KMS-11 (cell line): ENCODE results near the gene PLEKHG3.

Source experiments
- H2AFZ ChIP-seq: fragments of 200-600 bp; sonication (generic); 2 replicates; pipeline ENCODE4 v1.6.1; 2016; ENCODE audit warnings: antibody characterized with exemption, mixed run types, low read depth
- H3K27ac ChIP-seq: fragments of 200-600 bp; sonication (generic); 2 replicates; pipeline ENCODE4 v1.6.1; 2016; ENCODE audit warnings: mild to moderate bottlenecking, mixed run types
- H3K27me3 ChIP-seq: fragments of 200-600 bp; sonication (generic); 2 replicates; pipeline ENCODE4 v1.6.1; 2017; ENCODE audit warnings: mild to moderate bottlenecking, low read depth, mixed run types, moderate library complexity; ENCODE audit not compliant: insufficient read depth
- H3K36me3 ChIP-seq: fragments of 200-600 bp; sonication (generic); 2 replicates; pipeline ENCODE4 v1.6.1; 2017; ENCODE audit warnings: mild to moderate bottlenecking, mixed run types; ENCODE audit not compliant: insufficient read depth
- H3K4me1 ChIP-seq: fragments of 200-600 bp; sonication (generic); 2 replicates; pipeline ENCODE4 v1.6.1; 2016; ENCODE audit warnings: mild to moderate bottlenecking, low read depth, mixed run types; ENCODE audit not compliant: poor library complexity, severe bottlenecking
- H3K4me2 ChIP-seq: fragments of 200-600 bp; sonication (generic); 2 replicates; pipeline ENCODE4 v1.7.0; 2016; ENCODE audit warnings: mild to moderate bottlenecking, mixed run types
- H3K4me3 ChIP-seq: fragments of 200-600 bp; sonication (generic); IDR thresholded peaks from 2 replicates; pipeline ENCODE4 v1.6.1; 2017; ENCODE audit warnings: low read depth, low read length, mixed read lengths; ENCODE audit not compliant: insufficient read depth
- H3K79me2 ChIP-seq: fragments of 200-600 bp; sonication (generic); 2 replicates; pipeline ENCODE4 v1.6.1; 2016; ENCODE audit warnings: low read depth, mixed run types; ENCODE audit not compliant: insufficient read depth
- H3K9ac ChIP-seq: fragments of 200-600 bp; sonication (generic); 2 replicates; pipeline ENCODE4 v1.6.1; 2016; ENCODE audit warnings: mild to moderate bottlenecking, mixed run types
- H4K20me1 ChIP-seq: fragments of 200-600 bp; sonication (generic); 2 replicates; pipeline ENCODE4 v1.6.1; 2016; ENCODE audit warnings: mild to moderate bottlenecking, mixed run types; ENCODE audit not compliant: insufficient read depth
- TF ChIP-seq, protein P1 (sequence below): fragments of 200-600 bp; sonication (generic); conservative IDR thresholded peaks from 2 replicates; pipeline ENCODE4 v1.6.1; 2017; ENCODE audit warnings: low read depth, mild to moderate bottlenecking, antibody characterized with exemption, low read length, moderate library complexity, mixed read lengths

Gene PLEKHG3

DNA sequence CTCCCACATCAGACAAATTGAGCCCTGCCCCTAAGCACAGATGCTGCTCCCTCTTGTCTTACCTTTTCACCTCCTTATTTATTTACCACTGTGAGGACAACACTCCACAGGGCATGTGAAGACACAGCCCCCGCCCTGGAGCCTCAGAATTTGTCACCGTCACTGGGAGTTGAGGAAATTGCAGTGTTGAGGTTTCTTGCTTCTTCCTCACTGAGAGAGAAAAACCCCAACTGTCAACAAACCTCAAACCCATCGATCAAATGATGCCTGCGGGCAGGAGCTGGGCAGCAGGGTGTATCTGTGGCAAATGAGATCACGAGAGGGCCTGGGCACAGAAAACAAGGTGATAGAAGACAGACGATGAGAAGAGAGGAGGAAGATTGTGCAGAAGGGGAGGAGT is 30.5 kb upstream of the PLEKHG3 start:
- Histone ChIP-seq H3K4me3 (no peak overlapping the region), H3K4me2 (no peak overlapping the region), H4K20me1 (no peaks in the 10 kb centered on the region), H2AFZ (no peak overlapping the region), H3K4me1 (peaks cover 8% of the 10 kb centered on the region), H3K79me2 (no peaks in the 10 kb centered on the region), H3K36me3 (no peaks in the 10 kb centered on the region), H3K9ac (no peak overlapping the region), H3K27ac (no peak overlapping the region), H3K27me3 (no peaks in the 10 kb centered on the region)
- TF ChIP-seq, protein P1, sequence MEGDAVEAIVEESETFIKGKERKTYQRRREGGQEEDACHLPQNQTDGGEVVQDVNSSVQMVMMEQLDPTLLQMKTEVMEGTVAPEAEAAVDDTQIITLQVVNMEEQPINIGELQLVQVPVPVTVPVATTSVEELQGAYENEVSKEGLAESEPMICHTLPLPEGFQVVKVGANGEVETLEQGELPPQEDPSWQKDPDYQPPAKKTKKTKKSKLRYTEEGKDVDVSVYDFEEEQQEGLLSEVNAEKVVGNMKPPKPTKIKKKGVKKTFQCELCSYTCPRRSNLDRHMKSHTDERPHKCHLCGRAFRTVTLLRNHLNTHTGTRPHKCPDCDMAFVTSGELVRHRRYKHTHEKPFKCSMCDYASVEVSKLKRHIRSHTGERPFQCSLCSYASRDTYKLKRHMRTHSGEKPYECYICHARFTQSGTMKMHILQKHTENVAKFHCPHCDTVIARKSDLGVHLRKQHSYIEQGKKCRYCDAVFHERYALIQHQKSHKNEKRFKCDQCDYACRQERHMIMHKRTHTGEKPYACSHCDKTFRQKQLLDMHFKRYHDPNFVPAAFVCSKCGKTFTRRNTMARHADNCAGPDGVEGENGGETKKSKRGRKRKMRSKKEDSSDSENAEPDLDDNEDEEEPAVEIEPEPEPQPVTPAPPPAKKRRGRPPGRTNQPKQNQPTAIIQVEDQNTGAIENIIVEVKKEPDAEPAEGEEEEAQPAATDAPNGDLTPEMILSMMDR: no peak

DNA sequence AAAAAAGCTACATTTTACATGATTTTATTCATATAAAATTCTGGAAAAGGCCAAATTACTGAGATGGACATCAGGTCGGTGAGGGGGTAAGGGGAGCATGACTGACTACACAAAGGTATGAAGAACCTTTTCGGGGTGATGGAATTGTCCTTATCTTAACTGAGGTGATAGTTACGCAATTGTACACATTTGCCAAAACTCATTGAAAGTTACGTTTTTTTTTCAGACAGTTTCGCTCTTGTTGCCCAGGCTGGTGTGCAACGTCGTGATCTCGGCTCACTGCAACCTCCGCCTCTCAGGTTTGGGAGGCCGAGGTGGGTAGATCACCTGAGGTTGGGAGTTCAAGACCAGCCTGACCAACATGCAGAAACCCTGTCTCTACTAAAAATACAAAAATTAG is 29.4 kb upstream of the PLEKHG3 start:
- H4K20me1 ChIP-seq: no peaks in the 10 kb centered on the region
- peaks cover 8% of the 10 kb centered on the region for H3K4me1 ChIP-seq
- no peaks in the 10 kb centered on the region for H3K36me3 ChIP-seq
- TF ChIP-seq, protein P1: no peak
- H3K4me3 ChIP-seq: no peak overlapping the region
- H3K79me2 ChIP-seq: no peaks in the 10 kb centered on the region
- H3K27me3 ChIP-seq: no peaks in the 10 kb centered on the region
- H3K4me2 ChIP-seq: no peak overlapping the region
- H2AFZ ChIP-seq: no peak overlapping the region
- H3K27ac ChIP-seq: no peak overlapping the region
- H3K9ac ChIP-seq: no peak overlapping the region

DNA sequence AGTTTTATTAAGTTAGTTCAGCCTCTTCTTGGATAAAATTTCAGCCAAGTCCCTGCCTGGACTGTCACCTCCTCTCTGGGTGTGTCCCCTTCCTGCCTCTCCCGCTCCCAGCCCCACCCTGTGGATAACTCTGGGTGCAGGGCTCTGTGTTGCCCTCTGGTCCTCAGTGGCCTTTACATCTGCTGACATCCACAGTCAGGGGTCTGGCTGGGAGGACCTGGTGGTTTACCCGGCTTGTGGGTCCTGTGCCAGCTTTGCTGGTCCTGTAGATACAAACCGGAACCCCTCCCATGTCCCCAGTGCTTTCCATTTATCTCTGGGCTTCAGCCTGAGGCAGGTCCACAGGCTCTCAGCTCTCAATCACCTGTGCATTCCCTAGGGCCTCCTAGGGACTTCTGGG is 28.9 kb upstream of the PLEKHG3 start:
- H3K27ac ChIP-seq: no peak overlapping the region
- H3K79me2 ChIP-seq: no peaks in the 10 kb centered on the region
- TF ChIP-seq, protein P1: no peak

DNA sequence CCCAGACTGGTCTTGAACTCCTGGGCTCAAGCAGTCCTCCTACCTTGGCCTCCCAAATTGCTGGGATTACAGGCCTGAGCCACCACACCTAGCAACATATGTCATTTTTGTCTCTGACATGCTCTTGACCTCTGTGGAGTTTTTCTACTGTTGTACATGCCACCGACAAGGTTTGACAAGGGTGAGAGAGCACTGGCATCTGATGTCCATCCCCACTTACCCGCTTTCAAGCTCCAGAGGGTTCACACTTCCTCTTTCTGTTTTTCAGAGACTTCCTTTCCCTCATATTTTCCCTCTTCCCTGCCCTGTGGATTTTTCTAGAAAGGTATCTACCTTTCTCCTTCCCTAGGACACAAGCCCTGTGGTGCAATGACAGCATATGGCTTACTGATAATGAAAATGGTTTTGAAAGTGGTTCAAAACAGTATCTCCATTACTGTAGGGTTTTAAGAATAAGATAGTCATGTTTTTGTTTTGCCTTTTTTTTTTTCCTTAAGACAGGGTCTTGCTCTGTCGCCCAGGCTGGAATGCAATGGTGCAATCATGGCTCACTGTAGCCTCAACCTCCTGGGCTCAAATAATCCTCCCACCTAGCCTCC is 27.7 kb upstream of the PLEKHG3 start:
- no peak overlapping the region for H3K9ac ChIP-seq
- no peak overlapping the region for H3K4me3 ChIP-seq
- no peak overlapping the region for H3K27ac ChIP-seq
- no peak overlapping the region for H3K4me2 ChIP-seq
- H4K20me1 ChIP-seq: no peaks in the 10 kb centered on the region
- H3K4me1 ChIP-seq: peaks cover 8% of the 10 kb centered on the region
- no peaks in the 10 kb centered on the region for H3K79me2 ChIP-seq
- no peaks in the 10 kb centered on the region for H3K27me3 ChIP-seq
- TF ChIP-seq, protein P1: no peak
- no peak overlapping the region for H2AFZ ChIP-seq
- H3K36me3 ChIP-seq: no peaks in the 10 kb centered on the region

More for the DNA sequence above, 28.9 kb upstream of the PLEKHG3 start:
- Histone ChIP-seq H3K27me3 (no peaks in the 10 kb centered on the region), H3K9ac (no peak overlapping the region), H3K4me2 (no peak overlapping the region), H2AFZ (no peak overlapping the region), H3K4me1 (peaks cover 8% of the 10 kb centered on the region), H4K20me1 (no peaks in the 10 kb centered on the region), H3K36me3 (no peaks in the 10 kb centered on the region), H3K4me3 (no peak overlapping the region)
